ENCODE results near the gene SEC23B. TPM values are rescaled to one million over a fixed set of nuclear protein-coding genes. Genes with fewer than 3 reads are reported as not detected.

The SEC23B gene
- total and polyA plus RNA-seq, 2 of the 13 experiments (the other 11 are each of a cell fraction or from before 2014, with no cell fraction given): 114 to 120 TPM

DNA sequence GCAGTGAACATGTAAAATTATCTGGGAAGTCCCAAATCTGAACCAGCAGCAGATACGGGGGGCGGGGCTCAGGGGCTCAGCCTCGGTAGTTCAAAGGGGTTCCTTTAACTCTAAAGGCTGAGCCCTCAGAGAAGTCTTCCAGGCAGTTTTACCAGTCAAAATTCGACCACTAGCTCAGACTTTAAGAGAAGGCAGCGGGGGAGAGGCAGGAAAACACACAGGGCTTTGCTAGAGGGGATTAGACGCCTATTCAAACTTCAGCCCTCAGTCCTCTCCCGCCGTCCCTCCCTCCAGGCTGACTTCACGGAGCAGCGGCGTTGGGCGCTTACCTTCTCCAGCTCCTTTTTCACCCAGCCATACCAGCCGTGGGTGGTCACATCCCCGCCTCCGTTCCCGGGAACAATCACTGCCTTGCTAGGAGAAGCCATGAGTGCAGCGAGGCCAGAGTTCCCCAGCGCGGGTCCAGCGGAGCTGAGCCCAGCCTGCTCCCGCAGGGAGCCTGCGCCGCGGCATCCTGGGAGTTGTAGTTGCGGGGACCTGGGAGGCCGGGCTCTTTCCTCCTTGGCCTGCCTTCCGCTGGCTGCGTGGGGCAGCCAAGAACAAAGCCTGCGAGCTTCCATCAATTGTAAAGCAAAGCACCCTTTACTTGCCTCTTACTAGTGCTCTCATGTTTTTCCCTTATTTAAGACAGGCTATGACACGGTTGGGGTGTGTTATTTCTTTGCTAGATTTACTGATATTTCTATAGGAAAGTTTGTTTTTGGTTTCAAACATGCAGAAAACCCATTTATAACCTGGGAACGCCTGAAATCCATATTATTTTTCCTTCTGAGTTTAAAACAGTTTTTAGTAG, 10.8 kb upstream of the SEC23B start, which contains the start of gene RBBP9 (continued):
- TF ChIP-seq, protein P1, sequence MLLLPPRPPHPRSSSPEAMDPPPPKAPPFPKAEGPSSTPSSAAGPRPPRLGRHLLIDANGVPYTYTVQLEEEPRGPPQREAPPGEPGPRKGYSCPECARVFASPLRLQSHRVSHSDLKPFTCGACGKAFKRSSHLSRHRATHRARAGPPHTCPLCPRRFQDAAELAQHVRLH (CRISPR knock-in tag; IDR thresholded peaks at IDR 0.05; ENCODE audit: borderline replicate concordance, low read depth): peak; percentile 80; the same call in 1 of the 2 replicates
- TF ChIP-seq ZNF558 (CRISPR knock-in tag; IDR thresholded peaks at IDR 0.05; ENCODE audit: borderline replicate concordance) (no peak), ZNF7 (CRISPR knock-in tag; IDR thresholded peaks at IDR 0.05) (no peak), CHD2 (IDR thresholded peaks at IDR 0.05; ENCODE audit: low read depth, low read length) (0 out of 2 replicates have a peak, but pooled peaks have one; percentile 7), ARHGAP35 (CRISPR knock-in tag; IDR thresholded peaks at IDR 0.05; ENCODE audit: borderline replicate concordance) (peak; percentile 98), TMF1 (CRISPR knock-in tag; IDR thresholded peaks at IDR 0.05; ENCODE audit: low read depth) (peak; percentile 29; the same call in 1 of the 2 replicates), ZSCAN21 (CRISPR knock-in tag; IDR thresholded peaks at IDR 0.05; ENCODE audit: borderline replicate concordance) (peak; percentile 83; the same call in 1 of the 2 replicates), POLR2AphosphoS2 (IDR thresholded peaks at IDR 0.05; ENCODE audit: low read depth, low read length) (no peak), ZNF34 (CRISPR knock-in tag; IDR thresholded peaks at IDR 0.05; ENCODE audit: borderline replicate concordance) (no peak), KLF11 (CRISPR knock-in tag; IDR thresholded peaks at IDR 0.05) (peak; percentile 90), MIXL1 (CRISPR knock-in tag; IDR thresholded peaks at IDR 0.05) (peak; percentile 73), HOXA5 (CRISPR knock-in tag; IDR thresholded peaks at IDR 0.05) (peak; percentile 93), ZNF605 (CRISPR knock-in tag; IDR thresholded peaks at IDR 0.05) (peak; percentile 84), ZFP82 (CRISPR knock-in tag; IDR thresholded peaks at IDR 0.05; ENCODE audit: borderline replicate concordance) (no peak)
- TF ChIP-seq, protein P2, sequence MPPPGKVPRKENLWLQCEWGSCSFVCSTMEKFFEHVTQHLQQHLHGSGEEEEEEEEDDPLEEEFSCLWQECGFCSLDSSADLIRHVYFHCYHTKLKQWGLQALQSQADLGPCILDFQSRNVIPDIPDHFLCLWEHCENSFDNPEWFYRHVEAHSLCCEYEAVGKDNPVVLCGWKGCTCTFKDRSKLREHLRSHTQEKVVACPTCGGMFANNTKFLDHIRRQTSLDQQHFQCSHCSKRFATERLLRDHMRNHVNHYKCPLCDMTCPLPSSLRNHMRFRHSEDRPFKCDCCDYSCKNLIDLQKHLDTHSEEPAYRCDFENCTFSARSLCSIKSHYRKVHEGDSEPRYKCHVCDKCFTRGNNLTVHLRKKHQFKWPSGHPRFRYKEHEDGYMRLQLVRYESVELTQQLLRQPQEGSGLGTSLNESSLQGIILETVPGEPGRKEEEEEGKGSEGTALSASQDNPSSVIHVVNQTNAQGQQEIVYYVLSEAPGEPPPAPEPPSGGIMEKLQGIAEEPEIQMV (CRISPR knock-in tag; IDR thresholded peaks at IDR 0.05; ENCODE audit: low read depth): no peak
- TF ChIP-seq, protein P3, sequence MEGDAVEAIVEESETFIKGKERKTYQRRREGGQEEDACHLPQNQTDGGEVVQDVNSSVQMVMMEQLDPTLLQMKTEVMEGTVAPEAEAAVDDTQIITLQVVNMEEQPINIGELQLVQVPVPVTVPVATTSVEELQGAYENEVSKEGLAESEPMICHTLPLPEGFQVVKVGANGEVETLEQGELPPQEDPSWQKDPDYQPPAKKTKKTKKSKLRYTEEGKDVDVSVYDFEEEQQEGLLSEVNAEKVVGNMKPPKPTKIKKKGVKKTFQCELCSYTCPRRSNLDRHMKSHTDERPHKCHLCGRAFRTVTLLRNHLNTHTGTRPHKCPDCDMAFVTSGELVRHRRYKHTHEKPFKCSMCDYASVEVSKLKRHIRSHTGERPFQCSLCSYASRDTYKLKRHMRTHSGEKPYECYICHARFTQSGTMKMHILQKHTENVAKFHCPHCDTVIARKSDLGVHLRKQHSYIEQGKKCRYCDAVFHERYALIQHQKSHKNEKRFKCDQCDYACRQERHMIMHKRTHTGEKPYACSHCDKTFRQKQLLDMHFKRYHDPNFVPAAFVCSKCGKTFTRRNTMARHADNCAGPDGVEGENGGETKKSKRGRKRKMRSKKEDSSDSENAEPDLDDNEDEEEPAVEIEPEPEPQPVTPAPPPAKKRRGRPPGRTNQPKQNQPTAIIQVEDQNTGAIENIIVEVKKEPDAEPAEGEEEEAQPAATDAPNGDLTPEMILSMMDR (CRISPR knock-in tag; IDR thresholded peaks at IDR 0.05): peak; percentile 29; the same call in 1 of the 2 replicates
- TF ChIP-seq, protein P4, sequence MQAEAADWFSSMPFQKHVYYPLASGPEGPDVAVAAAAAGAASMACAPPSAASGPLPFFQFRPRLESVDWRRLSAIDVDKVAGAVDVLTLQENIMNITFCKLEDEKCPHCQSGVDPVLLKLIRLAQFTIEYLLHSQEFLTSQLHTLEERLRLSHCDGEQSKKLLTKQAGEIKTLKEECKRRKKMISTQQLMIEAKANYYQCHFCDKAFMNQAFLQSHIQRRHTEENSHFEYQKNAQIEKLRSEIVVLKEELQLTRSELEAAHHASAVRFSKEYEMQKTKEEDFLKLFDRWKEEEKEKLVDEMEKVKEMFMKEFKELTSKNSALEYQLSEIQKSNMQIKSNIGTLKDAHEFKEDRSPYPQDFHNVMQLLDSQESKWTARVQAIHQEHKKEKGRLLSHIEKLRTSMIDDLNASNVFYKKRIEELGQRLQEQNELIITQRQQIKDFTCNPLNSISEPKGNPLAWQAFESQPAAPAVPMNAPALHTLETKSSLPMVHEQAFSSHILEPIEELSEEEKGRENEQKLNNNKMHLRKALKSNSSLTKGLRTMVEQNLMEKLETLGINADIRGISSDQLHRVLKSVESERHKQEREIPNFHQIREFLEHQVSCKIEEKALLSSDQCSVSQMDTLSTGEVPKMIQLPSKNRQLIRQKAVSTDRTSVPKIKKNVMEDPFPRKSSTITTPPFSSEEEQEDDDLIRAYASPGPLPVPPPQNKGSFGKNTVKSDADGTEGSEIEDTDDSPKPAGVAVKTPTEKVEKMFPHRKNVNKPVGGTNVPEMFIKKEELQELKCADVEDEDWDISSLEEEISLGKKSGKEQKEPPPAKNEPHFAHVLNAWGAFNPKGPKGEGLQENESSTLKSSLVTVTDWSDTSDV (CRISPR knock-in tag; IDR thresholded peaks at IDR 0.05): no peak
- TF ChIP-seq, protein P5, sequence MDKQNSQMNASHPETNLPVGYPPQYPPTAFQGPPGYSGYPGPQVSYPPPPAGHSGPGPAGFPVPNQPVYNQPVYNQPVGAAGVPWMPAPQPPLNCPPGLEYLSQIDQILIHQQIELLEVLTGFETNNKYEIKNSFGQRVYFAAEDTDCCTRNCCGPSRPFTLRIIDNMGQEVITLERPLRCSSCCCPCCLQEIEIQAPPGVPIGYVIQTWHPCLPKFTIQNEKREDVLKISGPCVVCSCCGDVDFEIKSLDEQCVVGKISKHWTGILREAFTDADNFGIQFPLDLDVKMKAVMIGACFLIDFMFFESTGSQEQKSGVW (CRISPR knock-in tag; IDR thresholded peaks at IDR 0.05; ENCODE audit: borderline replicate concordance): no peak
- TF ChIP-seq, protein P6, sequence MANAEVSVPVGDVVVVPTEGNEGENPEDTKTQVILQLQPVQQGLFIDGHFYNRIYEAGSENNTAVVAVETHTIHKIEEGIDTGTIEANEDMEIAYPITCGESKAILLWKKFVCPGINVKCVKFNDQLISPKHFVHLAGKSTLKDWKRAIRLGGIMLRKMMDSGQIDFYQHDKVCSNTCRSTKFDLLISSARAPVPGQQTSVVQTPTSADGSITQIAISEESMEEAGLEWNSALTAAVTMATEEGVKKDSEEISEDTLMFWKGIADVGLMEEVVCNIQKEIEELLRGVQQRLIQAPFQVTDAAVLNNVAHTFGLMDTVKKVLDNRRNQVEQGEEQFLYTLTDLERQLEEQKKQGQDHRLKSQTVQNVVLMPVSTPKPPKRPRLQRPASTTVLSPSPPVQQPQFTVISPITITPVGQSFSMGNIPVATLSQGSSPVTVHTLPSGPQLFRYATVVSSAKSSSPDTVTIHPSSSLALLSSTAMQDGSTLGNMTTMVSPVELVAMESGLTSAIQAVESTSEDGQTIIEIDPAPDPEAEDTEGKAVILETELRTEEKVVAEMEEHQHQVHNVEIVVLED (CRISPR knock-in tag; IDR thresholded peaks at IDR 0.05; ENCODE audit: borderline replicate concordance): peak; percentile 89
